Measurements from ENCODE around the gene ISM1.

The ISM1 gene

GRCh38 chr20:13267231-13267630 lies 46.2 kb downstream of the ISM1 start:
- in situ Hi-C loops (cut with HindIII; ENCODE audit: low sequenced_read_pairs) = no loop called here
- no peak for DNase-seq (ENCODE audit: low read depth)
- no peak overlapping the region for H3K4me3 ChIP-seq (ENCODE audit: low read depth, low read length)
- TF ChIP-seq, protein P1, sequence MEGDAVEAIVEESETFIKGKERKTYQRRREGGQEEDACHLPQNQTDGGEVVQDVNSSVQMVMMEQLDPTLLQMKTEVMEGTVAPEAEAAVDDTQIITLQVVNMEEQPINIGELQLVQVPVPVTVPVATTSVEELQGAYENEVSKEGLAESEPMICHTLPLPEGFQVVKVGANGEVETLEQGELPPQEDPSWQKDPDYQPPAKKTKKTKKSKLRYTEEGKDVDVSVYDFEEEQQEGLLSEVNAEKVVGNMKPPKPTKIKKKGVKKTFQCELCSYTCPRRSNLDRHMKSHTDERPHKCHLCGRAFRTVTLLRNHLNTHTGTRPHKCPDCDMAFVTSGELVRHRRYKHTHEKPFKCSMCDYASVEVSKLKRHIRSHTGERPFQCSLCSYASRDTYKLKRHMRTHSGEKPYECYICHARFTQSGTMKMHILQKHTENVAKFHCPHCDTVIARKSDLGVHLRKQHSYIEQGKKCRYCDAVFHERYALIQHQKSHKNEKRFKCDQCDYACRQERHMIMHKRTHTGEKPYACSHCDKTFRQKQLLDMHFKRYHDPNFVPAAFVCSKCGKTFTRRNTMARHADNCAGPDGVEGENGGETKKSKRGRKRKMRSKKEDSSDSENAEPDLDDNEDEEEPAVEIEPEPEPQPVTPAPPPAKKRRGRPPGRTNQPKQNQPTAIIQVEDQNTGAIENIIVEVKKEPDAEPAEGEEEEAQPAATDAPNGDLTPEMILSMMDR (IDR thresholded peaks at IDR 0.05; ENCODE audit: low read depth, low read length, missing control alignments) = no peak

DNA sequence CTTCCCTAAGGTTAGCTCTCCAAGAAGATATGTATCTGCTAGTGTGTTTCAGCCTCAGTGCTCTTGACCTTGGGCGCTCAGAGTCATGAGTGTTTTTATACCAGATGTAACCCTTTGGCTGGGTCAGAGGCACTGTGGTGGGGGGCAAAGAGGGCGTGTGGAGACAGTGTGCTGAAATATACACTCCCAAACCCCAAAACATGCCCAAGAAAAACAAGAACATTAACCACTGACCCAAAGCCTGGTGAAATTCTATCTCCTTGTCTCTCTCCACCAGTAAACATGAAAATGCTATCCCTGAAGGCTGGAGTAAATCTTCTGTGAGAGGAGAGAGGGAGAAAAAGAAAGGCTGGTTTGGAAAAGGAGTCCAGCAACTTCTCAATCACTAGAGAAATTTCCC lies 47.9 kb downstream of the ISM1 start:
- TF ChIP-seq, protein P1 (IDR thresholded peaks at IDR 0.05; ENCODE audit: low read depth, low read length, missing control alignments) = no peak
- in situ Hi-C loops (cut with HindIII; ENCODE audit: low sequenced_read_pairs) = no loop called here
- H3K4me3 ChIP-seq (ENCODE audit: low read depth, low read length) = no peak overlapping the region

GRCh38 chr20:13270211-13270610 lies 49.1 kb downstream of the ISM1 start:
- TF ChIP-seq, protein P1 (IDR thresholded peaks at IDR 0.05; ENCODE audit: low read depth, low read length, missing control alignments) = no peak
- in situ Hi-C loops (cut with HindIII; ENCODE audit: low sequenced_read_pairs) = no loop called here
- DNase-seq (ENCODE audit: low read depth) = no peak
- H3K4me3 ChIP-seq (ENCODE audit: low read depth, low read length) = no peak overlapping the region

More for the DNA sequence above, 47.9 kb downstream of the ISM1 start:
- DNase-seq (ENCODE audit: low read depth) = no peak

- TF ChIP-seq, protein P1 (IDR thresholded peaks at IDR 0.05; ENCODE audit: low read depth, low read length, missing control alignments) = no peak
- in situ Hi-C loops (cut with HindIII; ENCODE audit: low sequenced_read_pairs) = no loop called here
- DNase-seq (ENCODE audit: low read depth) = no peak
- H3K4me3 ChIP-seq (ENCODE audit: low read depth, low read length) = no peak overlapping the region
These were observed 50.0 kb downstream of the ISM1 start for GRCh38 chr20:13271098-13271497.

DNA sequence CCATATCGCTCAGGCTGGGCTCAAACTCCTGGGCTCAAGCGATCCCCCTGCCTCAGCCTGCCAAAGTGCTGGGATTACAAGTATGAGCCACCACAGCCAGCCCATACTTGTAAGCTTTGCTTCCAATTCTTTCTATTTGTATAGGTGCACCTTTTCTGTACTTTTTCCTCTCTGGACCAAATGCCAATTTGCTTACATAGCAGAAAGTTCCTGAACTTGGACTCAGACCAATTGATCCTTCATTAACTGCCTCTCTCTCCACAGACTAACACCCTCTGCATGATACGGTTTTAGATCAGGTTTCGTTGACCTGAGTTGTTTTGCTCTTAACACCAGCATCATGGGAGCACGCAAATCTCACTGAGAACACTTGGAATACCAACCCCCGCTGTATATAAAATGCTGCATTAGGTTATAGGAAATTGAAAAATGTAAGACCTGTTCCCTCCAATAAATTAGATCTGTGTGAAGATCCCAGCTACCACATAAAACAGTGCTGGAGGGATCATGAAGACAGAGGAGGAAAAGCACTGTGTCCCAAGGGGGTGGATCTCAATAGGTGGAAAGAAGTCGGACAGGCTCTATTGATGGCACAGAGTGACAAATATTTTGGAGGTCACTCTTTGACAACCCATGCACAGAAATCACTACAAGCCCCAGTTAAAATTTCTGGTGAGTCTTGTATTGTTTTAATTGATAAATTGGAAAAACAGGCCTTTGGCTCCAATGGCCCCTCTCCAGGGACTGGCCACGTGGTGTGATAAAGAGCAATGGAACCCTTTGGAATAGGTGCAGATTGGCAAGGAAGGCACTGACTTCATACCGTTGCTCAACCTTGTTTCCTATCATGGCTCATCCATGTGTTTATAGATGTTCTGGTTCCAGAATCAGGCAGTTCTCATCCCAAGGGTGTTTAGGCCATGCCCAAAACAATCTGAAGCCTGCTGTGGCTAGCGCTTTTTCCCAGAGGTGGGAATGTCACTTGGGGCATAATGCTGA lies 51.2 kb downstream of the ISM1 start:
- H3K4me3 ChIP-seq (ENCODE audit: low read depth, low read length) = no peak overlapping the region
- TF ChIP-seq, protein P1 (IDR thresholded peaks at IDR 0.05; ENCODE audit: low read depth, low read length, missing control alignments) = no peak
- DNase-seq (ENCODE audit: low read depth) = no peak
- in situ Hi-C loops (cut with HindIII; ENCODE audit: low sequenced_read_pairs) = no loop called here

- in situ Hi-C loops (cut with HindIII; ENCODE audit: low sequenced_read_pairs) = no loop called here
- H3K4me3 ChIP-seq (ENCODE audit: low read depth, low read length) = no peak overlapping the region
- TF ChIP-seq, protein P1 (IDR thresholded peaks at IDR 0.05; ENCODE audit: low read depth, low read length, missing control alignments) = no peak
- DNase-seq (ENCODE audit: low read depth) = no peak
These were observed 53.3 kb downstream of the ISM1 start for GRCh38 chr20:13274275-13274861.
